GM12891 (cell line): ENCODE results near the gene PRKCSH.

Source experiments
- POLR2A ChIP-seq: IDR thresholded peaks from 2 replicates; pipeline ENCODE4 v1.6.1; 2011; ENCODE audit warnings: low read depth, low read length, control low read depth
- TAF1 ChIP-seq: IDR thresholded peaks from 2 replicates; pipeline ENCODE4 v1.6.1; 2011; ENCODE audit warnings: low read depth, low read length, control low read depth

- TF ChIP-seq POLR2A (no peak), TAF1 (no peak)
Observed at GRCh38 chr19:11437955-11438354, 2.5 kb downstream of the PRKCSH start.
